ENCODE data around the gene KRTAP5-4.
"Not testable (repeated sequence)": the region's sequence is repeated elsewhere in the genome, so short reads cannot be mapped to it uniquely, and the experiment has no call there.

DNA sequence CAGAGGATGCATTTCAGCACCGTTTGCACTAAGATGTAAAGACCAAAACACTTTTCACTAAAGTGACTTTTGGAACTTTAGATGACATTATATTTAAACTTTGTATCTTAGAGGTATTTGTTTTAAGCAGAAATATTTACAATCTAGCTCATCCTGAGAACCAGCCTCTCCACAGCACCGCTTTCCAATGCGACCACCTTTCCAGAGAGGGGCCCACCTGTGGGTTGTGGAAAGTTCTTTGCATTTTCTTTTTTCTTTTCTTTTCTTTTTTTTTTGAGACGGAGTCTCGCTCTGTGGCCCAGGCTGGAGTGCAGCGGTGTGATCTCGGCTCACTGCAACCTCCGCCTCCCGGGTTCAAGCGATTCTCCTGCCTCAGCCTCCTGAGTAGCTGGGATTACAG is 24.6 kb upstream of the KRTAP5-4 start:
- TF ChIP-seq CTCF (IDR thresholded peaks at IDR 0.05); SIN3A (IDR thresholded peaks at IDR 0.05; ENCODE audit: borderline replicate concordance, insufficient read depth, low read depth, low read length); POLR2AphosphoS5 (IDR thresholded peaks at IDR 0.05; ENCODE audit: low read depth, low read length): not testable (repeated sequence)
